A549 (cell line): ENCODE measurements around the gene SEC11A. TPM values are rescaled to one million over a fixed set of nuclear protein-coding genes. Genes with fewer than 3 reads are reported as not detected.
"Not testable (repeated sequence)": the region's sequence is repeated elsewhere in the genome, so short reads cannot be mapped to it uniquely, and the experiment has no call there.

Experiments
- ATAC-seq, 2 experiments: fragments of 200-7000 bp in 1 of 2; fragments of >200 bp in 1 of 2; cut with Nextera tagmentation in 1 of 2; cut with Tn5 transposase in 1 of 2; 3 replicates each; pipeline versions ENCODE4 v1.8.0 to v1.9.1; 2018 to 2020; ENCODE audit warnings: mild to moderate bottlenecking in 1 of 2, moderate library complexity in 1 of 2
- CTCF ChIA-PET: fragments of 300-600 bp; sonication (Branson Sonifier 250); formaldehyde crosslinking; extraction: SDS; loops from one replicate; lab custom pipeline; 2021; ENCODE audit warnings: antibody characterized with exemption, inconsistent platforms; lab: Yijun Ruan, JAX
- POLR2A ChIA-PET: fragments of 350-600 bp; formaldehyde crosslinking; extraction: SDS; loops from one replicate; lab custom pipeline; 2021; ENCODE audit warnings: antibody characterized with exemption, inconsistent platforms; lab: Yijun Ruan, JAX
- DNase-seq, 2 experiments: peaks; one replicate each; pipeline versions ENCODE4 v3.0.0 to v3.0.0-alpha.2; 2011 to 2016; ENCODE audit warnings: low read depth in 1 of 2, low spot score in 1 of 2
- FAIRE-seq: peaks from 2 replicates; lab custom pipeline; 2011; peaks lifted over from hg19 to GRCh38; lab: Jason Lieb, UNC
- H3K27ac ChIP-seq, 2 experiments: fragments of >200 bp; sonication (Bioruptor Twin); formaldehyde crosslinking; 3 replicates each; pipeline ENCODE4 v1.5.1; 2016 to 2017
- H3K4me1 ChIP-seq: fragments of >200 bp; sonication (Bioruptor Twin); formaldehyde crosslinking; 3 replicates; pipeline ENCODE4 v1.6.1; 2016
- H3K4me2 ChIP-seq: fragments of >200 bp; sonication (Bioruptor Twin); formaldehyde crosslinking; 3 replicates; pipeline ENCODE4 v1.6.1; 2016
- H3K4me3 ChIP-seq: fragments of >200 bp; sonication (Bioruptor Twin); formaldehyde crosslinking; 3 replicates; pipeline ENCODE4 v1.5.1; 2016
- H3K9me3 ChIP-seq: fragments of >200 bp; sonication (Bioruptor Twin); formaldehyde crosslinking; 3 replicates; pipeline ENCODE4 v1.6.1; 2016
- ATOH8 ChIP-seq: fragments of 250-450 bp; sonication (Bioruptor Pico); IDR thresholded peaks from 2 replicates; pipeline ENCODE4 v1.5.0; 2020; ENCODE audit warnings: low read depth, mild to moderate bottlenecking, moderate library complexity
- BCL3 ChIP-seq: fragments of >200 bp; sonication (Bioruptor Twin); formaldehyde crosslinking; IDR thresholded peaks from 3 replicates; pipeline ENCODE4 v1.6.1; 2016
- CBX8 ChIP-seq: fragments of 200-600 bp; sonication (generic); IDR thresholded peaks from 2 replicates; pipeline ENCODE4 v1.6.1; 2016
- CEBPB ChIP-seq, 2 experiments: fragments of >200 bp in 1 of 2; sonication (Bioruptor Twin) in 1 of 2; formaldehyde crosslinking in 1 of 2; IDR thresholded peaks; 2 replicates each; pipeline ENCODE4 v1.6.1; 2012 to 2016
- ELK1 ChIP-seq: fragments of 150-350 bp; IDR thresholded peaks from 2 replicates; pipeline ENCODE4 v1.6.1; 2014; ENCODE audit warnings: low read depth, mild to moderate bottlenecking, low read length
- FOSL2 ChIP-seq, 2 experiments: fragments of 450-650 bp in 1 of 2; fragments of >200 bp in 1 of 2; sonication (Bioruptor Twin) in 1 of 2; formaldehyde crosslinking; IDR thresholded peaks; 2 replicates each; pipeline versions ENCODE4 v1.5.0 to v1.6.1; 2016 to 2020; ENCODE audit warnings: mild to moderate bottlenecking in 1 of 2, moderate library complexity in 1 of 2
- FOXS1 ChIP-seq: fragments of 250-450 bp; sonication (Bioruptor Pico); IDR thresholded peaks from 2 replicates; pipeline ENCODE4 v1.5.0; 2020; ENCODE audit warnings: mild to moderate bottlenecking, moderate library complexity
- HDAC2 ChIP-seq: fragments of 200-600 bp; sonication (generic); IDR thresholded peaks from 2 replicates; pipeline ENCODE4 v1.6.1; 2016
- HOXA7 ChIP-seq: fragments of 250-450 bp; sonication (Bioruptor Pico); IDR thresholded peaks from 2 replicates; pipeline ENCODE4 v1.5.0; 2020; ENCODE audit warnings: mild to moderate bottlenecking, moderate library complexity
- HOXB5 ChIP-seq: fragments of 250-450 bp; sonication (Bioruptor Pico); IDR thresholded peaks from 2 replicates; pipeline ENCODE4 v1.5.0; 2020; ENCODE audit warnings: mild to moderate bottlenecking, moderate library complexity
- JUNB ChIP-seq: fragments of >200 bp; sonication (Bioruptor Twin); formaldehyde crosslinking; IDR thresholded peaks from 2 replicates; pipeline ENCODE4 v1.6.1; 2016
- KDM5A ChIP-seq: fragments of 200-600 bp; sonication (generic); IDR thresholded peaks from 2 replicates; pipeline ENCODE4 v1.6.1; 2016; ENCODE audit warnings: antibody characterized with exemption, mild to moderate bottlenecking
- MAX ChIP-seq: IDR thresholded peaks from 2 replicates; pipeline ENCODE4 v1.6.1; 2012
- NPAS2 ChIP-seq: fragments of 250-450 bp; sonication (Bioruptor Pico); IDR thresholded peaks from 2 replicates; pipeline ENCODE4 v1.8.0; 2022; ENCODE audit warnings: mild to moderate bottlenecking, moderate library complexity, borderline replicate concordance
- NR3C1 ChIP-seq: fragments of >200 bp; sonication (Bioruptor Twin); formaldehyde crosslinking; IDR thresholded peaks from 3 replicates; pipeline ENCODE4 v1.6.1; 2017
- PBX3 ChIP-seq: IDR thresholded peaks from 2 replicates; pipeline ENCODE4 v1.6.1; 2012
- POLR2A ChIP-seq: IDR thresholded peaks from 2 replicates; pipeline ENCODE4 v1.6.1; 2012; ENCODE audit warnings: mild to moderate bottlenecking, low read length
- POLR2AphosphoS2 ChIP-seq: conservative IDR thresholded peaks from 2 replicates; pipeline ENCODE4 v1.6.1; 2012; ENCODE audit warnings: low read length, improper control_type of control experiment, inconsistent platforms
- REST ChIP-seq: fragments of 200-600 bp; sonication (generic); IDR thresholded peaks from 2 replicates; pipeline ENCODE4 v1.6.1; 2016; ENCODE audit warnings: antibody characterized with exemption, mild to moderate bottlenecking, moderate library complexity
- RNF2 ChIP-seq: fragments of 200-600 bp; sonication (generic); IDR thresholded peaks from 2 replicates; pipeline ENCODE4 v1.6.1; 2016; ENCODE audit warnings: low read depth, mild to moderate bottlenecking, antibody characterized with exemption, moderate library complexity, borderline replicate concordance
- SREBF2 ChIP-seq: fragments of 450-650 bp; IDR thresholded peaks from 2 replicates; pipeline ENCODE4 v1.6.1; 2014; ENCODE audit warnings: mild to moderate bottlenecking, moderate library complexity
- TFCP2L1 ChIP-seq: fragments of 250-450 bp; sonication (Bioruptor Pico); IDR thresholded peaks from 2 replicates; pipeline ENCODE4 v1.5.0; 2021; ENCODE audit warnings: mild to moderate bottlenecking
- ZC3H11A ChIP-seq: fragments of 450-650 bp; IDR thresholded peaks from 2 replicates; pipeline ENCODE4 v1.6.1; 2014; ENCODE audit warnings: antibody characterized with exemption, mild to moderate bottlenecking
- ZFP36 ChIP-seq: fragments of 450-650 bp; IDR thresholded peaks from 2 replicates; pipeline ENCODE4 v1.6.1; 2014; ENCODE audit warnings: borderline replicate concordance; ENCODE audit not compliant: partially characterized antibody
- WGBS: methylation state at CpG from one replicate; pipeline ENCODE4 v1.1.6; 2017; ENCODE audit errors: missing lambda C conversion rate; 5-methylcytosine and 5-hydroxymethylcytosine counted together
- polyA plus RNA-seq, 4 experiments: library from polyadenylated mRNA; depleted of rRNA in 3 of 4; stranded (reverse); fragments of >200 nt; fragmentation: RNase III in 1 of 4; extraction: RNeasy Plus Mini Kit Qiagen cat#74134 plus additional on column Dnase treatment in 1 of 4; gene quantifications; 2 replicates in 3 of 4; 3 replicates in 1 of 4; pipeline ENCODE4 v1.2.3, GENCODE V29; 2011 to 2017

Gene SEC11A
- polyA plus RNA-seq, 2 of the 4 experiments (the other 2 are of a cell fraction) = 380 to 490 TPM

- no peak overlapping the region for H3K4me3 ChIP-seq
- no peak for DNase-seq
- ChIA-PET POLR2A (interaction anchor here (1.2 kb wide), 1 partner anchor 40 kb away, joined by 3 read pairs; the partner anchor contains the start of gene SEC11A), CTCF (interaction anchor here (0.6 to 1.9 kb wide), 4 partner anchors 11 to 322 kb away, joined by 3 to 6 read pairs (median 3); no protein-coding TSS in a partner anchor)
- H3K9me3 ChIP-seq = no peaks in the 10 kb centered on the region
- H3K4me2 ChIP-seq = no peak overlapping the region
- no peak for ATAC-seq
- TF ChIP-seq ELK1 (no peak), CEBPB (IDR thresholded peaks at IDR 0.05) (no peak), HOXB5 (CRISPR knock-in tag) (no peak), MAX (no peak), JUNB (no peak)
- FAIRE-seq = no peak
- H3K27ac ChIP-seq = no peak overlapping the region
- H3K4me1 ChIP-seq = peaks cover 59% of the 10 kb centered on the region
- WGBS = 92% methylated on average over 1 of the region's 1 CpG
Measured at GRCh38 chr15:84755736-84756527, 40.0 kb upstream of the SEC11A start.

GRCh38 chr15:84754889-84755288 lies 39.0 kb upstream of the SEC11A start:
- ATAC-seq, H3K4me2 ChIP-seq, H3K9me3 ChIP-seq, H3K27ac ChIP-seq, H3K4me3 ChIP-seq, FAIRE-seq, DNase-seq: not testable (repeated sequence)
- 84% methylated on average over 4 of the region's 4 CpGs for WGBS
- ChIA-PET POLR2A (interaction anchor here (1.2 kb wide), 1 partner anchor 39 kb away, joined by 3 read pairs; the partner anchor contains the start of gene SEC11A), CTCF (interaction anchor here (0.6 to 1.5 kb wide), 6 partner anchors 49 to 323 kb away, joined by 3 to 4 read pairs (median 3); no protein-coding TSS in a partner anchor)
- peaks cover 69% of the 10 kb centered on the region for H3K4me1 ChIP-seq

GRCh38 chr15:84752700-84753099 lies 36.8 kb upstream of the SEC11A start:
- no peaks in the 10 kb centered on the region for H3K9me3 ChIP-seq
- ChIA-PET CTCF (interaction anchor here (0.8 to 1.2 kb wide), 8 partner anchors 9 to 183 kb away, joined by 3 to 5 read pairs (median 3); partner anchors contain the start of gene SEC11A), POLR2A (interaction anchor here (0.7 to 1.5 kb wide), 2 partner anchors 36 to 38 kb away, joined by 3 to 8 read pairs; partner anchors contain the start of gene SEC11A)
- H3K27ac ChIP-seq = peak overlapping the region in 1 of 2 experiments; percentile 30; a peak in 4 of 6 replicates
- peaks cover 66% of the 10 kb centered on the region for H3K4me1 ChIP-seq
- 20% methylated on average over 3 of the region's 3 CpGs for WGBS
- no peak for DNase-seq
- no peak overlapping the region for H3K4me3 ChIP-seq
- peak overlapping the region; percentile 97 for H3K4me2 ChIP-seq
- ATAC-seq = no peak
- FAIRE-seq = no peak
- TF ChIP-seq TFCP2L1 (CRISPR knock-in tag) (no peak), REST (no peak), NPAS2 (no peak), PBX3 (no peak), HOXA7 (CRISPR knock-in tag) (no peak), ZFP36 (no peak), FOSL2 (IDR thresholded peaks at IDR 0.05) (no peak), FOSL2 (CRISPR knock-in tag; IDR thresholded peaks at IDR 0.05) (no peak), BCL3 (no peak), CBX8 (no peak), FOXS1 (CRISPR knock-in tag) (no peak), MAX (no peak), ZC3H11A (no peak), ATOH8 (CRISPR knock-in tag) (no peak), HDAC2 (no peak), KDM5A (no peak), POLR2A (no peak), POLR2AphosphoS2 (no peak), NR3C1 (no peak), RNF2 (no peak), SREBF2 (no peak)
